CD1c-positive myeloid dendritic cell (primary cell): Measurements from ENCODE around the gene OCA2.
"Not testable (repeated sequence)": the region's sequence is repeated elsewhere in the genome, so short reads cannot be mapped to it uniquely, and the experiment has no call there.

ENCODE experiments used
- DNase-seq: peaks from one replicate; pipeline ENCODE4 v3.0.0-alpha.2; 2016; ENCODE audit errors: extremely low spot score

Gene OCA2

DNA sequence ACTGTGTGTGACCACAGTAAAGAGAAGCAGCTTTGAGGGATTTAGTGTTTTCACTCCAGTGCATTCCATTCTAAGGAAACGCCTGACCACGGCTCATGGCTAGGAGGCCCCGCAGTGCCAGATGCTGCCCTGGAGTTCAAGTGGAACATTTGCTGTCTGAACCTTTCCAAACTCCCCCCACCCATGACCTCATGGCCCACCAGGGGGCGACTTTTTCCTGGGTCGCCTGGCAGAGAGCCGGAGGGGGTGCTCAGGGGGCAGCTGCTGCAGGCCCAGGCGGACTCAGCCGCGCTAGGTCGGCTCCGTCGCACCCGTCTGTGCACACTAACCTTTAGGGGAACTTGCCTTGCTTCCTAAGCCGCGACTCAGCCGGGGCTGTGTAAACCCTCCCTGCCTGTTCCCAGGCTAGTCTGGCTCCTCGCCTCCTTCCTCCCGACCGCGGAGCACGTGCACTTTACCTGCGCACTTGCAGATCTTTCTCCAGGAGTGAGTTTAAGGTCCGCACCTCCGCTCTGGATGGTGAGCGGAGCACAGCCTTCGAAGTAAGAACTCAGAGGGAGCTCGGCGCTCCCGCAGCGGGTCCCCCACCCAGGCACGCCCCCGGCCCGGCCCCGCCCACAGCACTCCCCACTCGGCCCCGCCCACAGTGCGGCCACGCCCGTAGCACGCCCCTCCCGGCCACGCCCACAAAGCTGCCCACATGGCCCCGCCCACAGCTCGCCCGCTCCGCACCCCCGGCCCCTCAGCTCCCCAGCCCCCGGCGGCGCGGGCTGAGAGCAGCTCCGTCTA, at the start of gene OCA2:
TSS of gene OCA2 (minus strand) at position 550 of the 789 bp plus-strand sequence. CDS start 17,441 bp downstream, outside the sequence.
- DNase-seq = peak; percentile 33

- no peak for DNase-seq
Measured at GRCh38 chr15:28147801-28148200, 48.7 kb upstream of the OCA2 start.

DNA sequence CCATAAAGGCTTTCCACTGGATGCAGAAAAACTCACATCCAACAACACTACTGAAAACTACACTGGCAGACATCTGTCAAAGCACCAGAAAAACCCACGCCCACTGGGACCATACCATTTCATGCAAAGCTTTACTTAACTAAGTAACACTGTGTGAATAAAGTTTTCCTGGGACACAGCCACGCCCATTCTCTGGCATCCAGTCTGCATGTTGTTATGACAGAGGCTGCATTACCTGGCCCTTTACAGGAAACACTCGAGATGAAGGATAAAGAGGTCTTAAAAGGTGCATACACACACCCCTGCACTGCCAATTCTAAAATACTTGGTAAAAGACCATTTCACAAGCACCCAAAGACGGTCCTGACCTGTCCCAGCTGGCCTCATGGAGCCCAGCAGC, 46.3 kb upstream of the OCA2 start:
- not testable (repeated sequence) for DNase-seq

- no peak for DNase-seq
Measured at GRCh38 chr15:28140062-28140461, 40.9 kb upstream of the OCA2 start.

- DNase-seq = not testable (repeated sequence)
Measured at GRCh38 chr15:28137408-28138039, 38.4 kb upstream of the OCA2 start.

GRCh38 chr15:28136236-28136904, 37.3 kb upstream of the OCA2 start:
- DNase-seq = not testable (repeated sequence)

- DNase-seq = no peak
Measured at GRCh38 chr15:28133281-28133680, 34.2 kb upstream of the OCA2 start.

DNA sequence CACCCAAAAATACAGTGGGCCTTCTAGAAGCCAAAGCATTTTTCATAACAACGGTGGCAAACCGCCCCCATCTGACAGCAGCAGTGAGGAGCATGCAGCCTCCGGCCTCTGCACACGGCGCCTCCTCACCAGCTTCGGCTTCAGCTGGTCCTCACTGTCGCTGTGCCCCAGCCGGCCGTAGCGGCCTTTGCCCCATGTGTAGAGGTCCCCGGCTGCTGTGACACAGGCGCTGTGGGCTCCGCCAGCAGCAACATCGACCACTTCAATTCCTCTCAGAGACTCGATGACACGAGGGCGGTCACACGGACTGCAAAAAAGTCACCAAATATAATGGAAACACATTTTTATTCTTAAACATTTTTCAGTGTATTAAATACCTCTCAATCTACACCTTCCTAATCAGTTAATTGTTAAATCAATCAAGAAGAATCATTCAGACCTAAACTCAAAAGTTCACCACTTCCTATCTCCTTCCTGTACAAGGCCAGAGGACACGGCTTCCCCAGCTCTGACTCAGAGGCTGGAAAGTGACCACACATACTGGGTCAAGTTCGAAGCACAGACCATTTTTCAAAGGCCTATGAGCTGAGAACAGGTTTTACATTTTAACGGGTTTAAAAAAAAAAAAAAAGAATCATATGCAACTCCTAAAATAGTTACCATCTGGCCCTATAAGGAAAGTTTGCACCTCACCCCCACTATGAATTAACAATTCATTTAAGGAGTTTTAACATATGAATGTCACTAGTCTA, 33.6 kb upstream of the OCA2 start:
- DNase-seq = no peak

DNA sequence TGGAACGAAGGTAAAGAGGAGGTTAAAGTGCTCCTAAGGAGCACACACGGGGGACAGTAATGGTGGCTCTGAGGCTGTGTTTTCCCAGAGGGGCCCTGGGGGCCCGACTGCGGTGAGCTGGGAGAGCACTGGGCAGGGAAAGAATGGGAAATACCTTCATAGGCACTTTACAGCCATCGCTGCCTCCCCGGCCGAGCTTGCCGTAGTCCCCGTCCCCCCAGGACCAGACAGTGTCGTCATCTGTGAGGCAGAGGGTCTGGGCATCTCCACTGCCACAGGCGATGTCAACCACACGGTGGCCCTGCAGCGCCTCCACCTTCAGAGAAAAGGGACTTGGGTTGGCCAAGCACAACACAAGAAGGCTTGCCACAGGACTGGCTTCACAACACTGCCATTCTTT, 32.8 kb upstream of the OCA2 start:
- no peak for DNase-seq

GRCh38 chr15:28131400-28131799, 32.3 kb upstream of the OCA2 start:
- DNase-seq = no peak

DNA sequence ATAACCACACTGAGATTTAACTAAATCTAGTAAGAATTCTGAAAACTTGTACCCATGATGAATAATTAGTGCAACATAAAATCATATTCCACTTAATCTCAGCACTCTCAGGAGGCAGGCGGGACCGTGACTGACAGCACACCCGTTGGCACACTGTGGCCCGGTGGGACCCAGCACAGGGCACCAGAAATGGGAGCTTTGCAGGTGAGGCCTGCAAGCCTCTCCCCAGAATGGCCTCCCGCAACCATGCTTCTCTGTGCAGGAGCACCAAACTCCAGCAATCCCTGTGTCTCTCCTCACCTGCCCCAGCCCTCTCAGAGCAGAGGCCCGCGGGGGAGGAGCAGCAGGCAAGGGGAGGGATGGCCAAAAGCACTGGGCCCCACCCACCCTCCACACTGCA, 31.5 kb upstream of the OCA2 start:
- no peak for DNase-seq

DNA sequence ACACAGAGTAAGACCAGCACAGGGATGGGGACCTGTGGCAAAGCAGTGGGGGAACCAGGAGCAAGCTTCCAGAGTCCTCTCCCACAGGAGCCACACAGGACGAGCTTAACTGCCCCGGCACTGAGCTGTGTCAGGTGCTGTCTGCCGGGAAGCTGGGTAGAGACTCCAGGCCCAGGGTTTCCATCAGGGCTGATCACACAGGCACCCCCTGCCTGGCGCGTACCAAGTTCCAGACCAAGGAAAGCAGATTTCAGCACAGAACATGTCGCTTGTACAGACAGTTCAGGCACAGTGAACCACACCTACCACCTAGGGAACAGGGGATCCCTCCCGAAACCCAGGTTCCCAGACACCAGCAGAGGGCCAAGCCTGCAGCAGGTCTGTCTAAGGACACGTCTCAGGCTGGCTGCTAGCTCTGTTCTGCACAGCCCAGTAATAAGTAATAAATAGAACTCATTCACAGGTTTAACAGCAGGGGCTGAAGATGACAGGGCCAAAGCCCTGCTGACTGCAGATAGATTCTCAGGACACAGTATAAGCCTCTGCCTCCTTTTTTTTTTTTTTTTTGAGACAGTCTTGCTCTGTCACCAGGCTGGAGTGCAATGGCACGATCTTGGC, 30.2 kb upstream of the OCA2 start:
- DNase-seq = no peak

- peak; percentile 78 for DNase-seq
Measured at GRCh38 chr15:28128031-28128430, 28.9 kb upstream of the OCA2 start.

- no peak for DNase-seq
Measured at GRCh38 chr15:28127036-28127435, 27.9 kb upstream of the OCA2 start.

DNA sequence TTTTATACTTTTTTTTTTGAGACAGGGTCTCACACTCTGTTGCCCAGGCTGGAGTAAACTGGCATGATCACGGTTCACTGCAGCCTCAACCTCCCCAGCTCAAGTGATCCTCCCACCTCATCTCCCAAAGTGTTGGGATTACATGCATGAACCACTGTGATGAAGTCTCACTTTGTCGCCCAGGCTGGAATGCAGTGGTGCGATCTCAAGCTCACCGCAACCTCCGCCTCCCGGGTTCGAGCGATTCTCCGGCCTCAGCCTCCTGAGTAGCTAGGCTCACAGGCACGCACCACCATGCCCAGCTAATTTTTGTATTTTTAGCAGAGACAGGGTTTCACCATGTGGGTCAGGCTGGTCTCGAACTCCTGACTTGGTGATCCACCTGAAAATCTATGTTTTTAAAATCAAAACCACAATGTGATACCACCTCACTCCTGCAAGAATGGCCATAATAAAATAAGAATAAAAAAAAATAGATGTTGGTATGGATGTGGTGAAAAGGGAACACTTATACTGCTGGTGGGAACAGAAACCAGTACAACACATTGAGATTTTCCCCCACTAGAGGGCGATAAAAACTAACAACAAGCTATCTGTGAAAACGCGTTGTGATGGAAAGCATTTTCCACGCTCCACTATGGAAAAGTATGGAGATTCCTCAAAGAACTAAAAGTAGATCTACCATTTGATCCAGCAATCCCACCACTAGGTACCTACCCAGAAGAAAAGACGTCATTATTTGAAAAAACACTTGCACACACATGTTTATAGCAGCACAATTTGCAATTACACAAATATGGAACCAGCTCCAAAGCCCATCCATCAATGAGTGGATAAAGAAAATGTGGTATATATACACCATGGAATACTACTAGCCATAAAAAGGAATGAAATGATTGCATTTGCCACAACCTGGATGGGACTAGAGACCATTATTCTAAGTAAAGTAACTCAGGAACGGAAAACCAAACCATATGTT, 26.8 kb upstream of the OCA2 start:
- peak; percentile 67 for DNase-seq

GRCh38 chr15:28124841-28125240, 25.7 kb upstream of the OCA2 start:
- no peak for DNase-seq

- peak; percentile 44 for DNase-seq
Measured at GRCh38 chr15:28123408-28124023, 24.4 kb upstream of the OCA2 start.

GRCh38 chr15:28122038-28122949, 23.2 kb upstream of the OCA2 start:
- DNase-seq = no peak

DNA sequence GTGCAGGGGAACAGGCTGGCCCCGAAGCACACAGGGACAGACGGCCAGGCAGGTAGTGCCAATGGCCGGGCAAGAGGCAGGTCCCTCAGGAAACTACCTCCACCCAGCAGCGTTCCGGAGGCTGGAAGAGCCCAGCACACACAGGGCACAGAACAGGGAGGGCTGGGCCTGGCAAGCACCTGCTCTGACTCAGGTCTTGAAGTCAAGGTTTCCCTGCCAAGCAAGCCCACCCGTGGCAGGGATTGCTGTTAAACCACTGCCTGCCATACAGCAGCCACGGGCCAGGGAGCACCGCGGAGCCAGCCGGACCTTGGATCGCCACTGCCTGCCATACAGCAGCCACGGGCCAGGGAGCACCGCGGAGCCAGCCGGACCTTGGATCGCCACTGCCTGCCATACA, 22.5 kb upstream of the OCA2 start:
- not testable (repeated sequence) for DNase-seq
